ENCODE data around the gene MAVS. TPM values are rescaled to one million over a fixed set of nuclear protein-coding genes. Genes with fewer than 3 reads are reported as not detected.
A peak's percentile ranks its signal among the peaks of the same experiment; 100 is the strongest.
"Not testable (repeated sequence)": the region's sequence is repeated elsewhere in the genome, so short reads cannot be mapped to it uniquely, and the experiment has no call there.

MAVS gene
- total RNA-seq, 2 experiments from 2014 or later, result 29.7 TPM

- no peak overlapping the region for H3K27ac Mint-ChIP-seq
- H3K4me1 Mint-ChIP-seq (ENCODE audit: low read depth), result peaks cover 13% of the 10 kb centered on the region
Measured at GRCh38 chr20:3871550-3872265, 25.1 kb downstream of the MAVS start.

GRCh38 chr20:3873507-3873906, 26.9 kb downstream of the MAVS start:
- H3K9me3 Mint-ChIP-seq (ENCODE audit: insufficient read depth), result no peaks in the 10 kb centered on the region
- ChIA-PET CTCF (no interaction called here), POLR2A (no interaction called here)
- peaks cover 45% of the 10 kb centered on the region for H3K36me3 Mint-ChIP-seq (ENCODE audit: low read depth)
- DNase-seq (no peak), ATAC-seq (no peak)
- no peaks in the 10 kb centered on the region for H3K27me3 Mint-ChIP-seq (ENCODE audit: low read depth)
- H3K4me1 Mint-ChIP-seq (ENCODE audit: low read depth), result peaks cover 15% of the 10 kb centered on the region
- H3K27ac Mint-ChIP-seq, result no peak overlapping the region
- H3K4me3 Mint-ChIP-seq, result no peak overlapping the region

More at GRCh38 chr20:3871550-3872265, 25.1 kb downstream of the MAVS start:
- no peaks in the 10 kb centered on the region for H3K9me3 Mint-ChIP-seq (ENCODE audit: insufficient read depth)
- H3K27me3 Mint-ChIP-seq (ENCODE audit: low read depth), result no peaks in the 10 kb centered on the region
- no peak for DNase-seq
- H3K36me3 Mint-ChIP-seq (ENCODE audit: low read depth), result peaks cover 52% of the 10 kb centered on the region
- ChIA-PET CTCF (interaction anchor here (1.3 kb wide), 1 partner anchor 16 kb away, joined by 3 read pairs; no protein-coding TSS in a partner anchor), POLR2A (interaction anchor here (0.6 kb wide), 1 partner anchor 822 kb away, joined by 8 read pairs; no protein-coding TSS in a partner anchor)
- no peak overlapping the region for H3K4me3 Mint-ChIP-seq
- no peak for ATAC-seq

- Mint-ChIP-seq H3K27me3 (ENCODE audit: low read depth) (no peaks in the 10 kb centered on the region), H3K36me3 (ENCODE audit: low read depth) (peaks cover 49% of the 10 kb centered on the region), H3K27ac (peak overlapping the region; percentile 27), H3K9me3 (ENCODE audit: insufficient read depth) (no peaks in the 10 kb centered on the region), H3K4me3 (no peak overlapping the region), H3K4me1 (ENCODE audit: low read depth) (peaks cover 15% of the 10 kb centered on the region)
- ChIA-PET POLR2A (no interaction called here), CTCF (no interaction called here)
- DNase-seq, result no peak
- no peak for ATAC-seq
Measured at GRCh38 chr20:3874194-3874844, 27.7 kb downstream of the MAVS start.

GRCh38 chr20:3875378-3875974, 28.8 kb downstream of the MAVS start:
- no peak for ATAC-seq
- H3K36me3 Mint-ChIP-seq (ENCODE audit: low read depth), result peaks cover 45% of the 10 kb centered on the region
- CTCF ChIA-PET, result interaction anchor here (1.1 to 1.7 kb wide), 3 partner anchors 55 to 165 kb away, joined by 3 read pairs; partner anchors contain the start of gene CENPB
- POLR2A ChIA-PET, result interaction anchor here (0.6 kb wide), 1 partner anchor 76 kb away, joined by 3 read pairs; no protein-coding TSS in a partner anchor
- H3K4me3 Mint-ChIP-seq, result no peak overlapping the region
- H3K4me1 Mint-ChIP-seq (ENCODE audit: low read depth), result peaks cover 15% of the 10 kb centered on the region
- H3K9me3 Mint-ChIP-seq (ENCODE audit: insufficient read depth), result no peaks in the 10 kb centered on the region
- no peaks in the 10 kb centered on the region for H3K27me3 Mint-ChIP-seq (ENCODE audit: low read depth)
- H3K27ac Mint-ChIP-seq, result no peak overlapping the region
- no peak for DNase-seq

GRCh38 chr20:3876000-3876399, 29.4 kb downstream of the MAVS start:
- H3K27me3 Mint-ChIP-seq (ENCODE audit: low read depth), result no peaks in the 10 kb centered on the region
- peaks cover 42% of the 10 kb centered on the region for H3K36me3 Mint-ChIP-seq (ENCODE audit: low read depth)
- POLR2A ChIA-PET, result interaction anchor here (0.6 to 0.8 kb wide), 2 partner anchors 10 to 76 kb away, joined by 3 to 4 read pairs; no protein-coding TSS in a partner anchor
- no peak overlapping the region for H3K27ac Mint-ChIP-seq
- ATAC-seq, result no peak
- no peak for DNase-seq
- CTCF ChIA-PET, result interaction anchor here (1.1 to 1.7 kb wide), 3 partner anchors 55 to 165 kb away, joined by 3 read pairs; partner anchors contain the start of gene CENPB
- peaks cover 15% of the 10 kb centered on the region for H3K4me1 Mint-ChIP-seq (ENCODE audit: low read depth)
- H3K4me3 Mint-ChIP-seq, result no peak overlapping the region
- H3K9me3 Mint-ChIP-seq (ENCODE audit: insufficient read depth), result no peaks in the 10 kb centered on the region

GRCh38 chr20:3876676-3877075, 30.0 kb downstream of the MAVS start:
- H3K9me3 Mint-ChIP-seq (ENCODE audit: insufficient read depth), result no peaks in the 10 kb centered on the region
- POLR2A ChIA-PET, result interaction anchor here (0.8 to 0.9 kb wide), 2 partner anchors 9 to 12 kb away, joined by 4 read pairs; no protein-coding TSS in a partner anchor
- peaks cover 15% of the 10 kb centered on the region for H3K4me1 Mint-ChIP-seq (ENCODE audit: low read depth)
- no peak overlapping the region for H3K27ac Mint-ChIP-seq
- CTCF ChIA-PET, result interaction anchor here (1.4 to 1.7 kb wide), 2 partner anchors 56 to 166 kb away, joined by 3 read pairs; no protein-coding TSS in a partner anchor
- peaks cover 43% of the 10 kb centered on the region for H3K36me3 Mint-ChIP-seq (ENCODE audit: low read depth)
- no peaks in the 10 kb centered on the region for H3K27me3 Mint-ChIP-seq (ENCODE audit: low read depth)
- DNase-seq, result no peak
- no peak overlapping the region for H3K4me3 Mint-ChIP-seq
- ATAC-seq, result no peak

GRCh38 chr20:3878921-3879274, 32.3 kb downstream of the MAVS start:
- ATAC-seq; H3K27me3 Mint-ChIP-seq (ENCODE audit: low read depth); H3K27ac Mint-ChIP-seq; H3K9me3 Mint-ChIP-seq (ENCODE audit: insufficient read depth); CTCF ChIA-PET; H3K4me3 Mint-ChIP-seq; DNase-seq: not testable (repeated sequence)
- Mint-ChIP-seq H3K4me1 (ENCODE audit: low read depth) (peaks cover 15% of the 10 kb centered on the region), H3K36me3 (ENCODE audit: low read depth) (peaks cover 25% of the 10 kb centered on the region)
- POLR2A ChIA-PET, result interaction anchor here (1.5 kb wide), 1 partner anchor 17 kb away, joined by 3 read pairs; no protein-coding TSS in a partner anchor

- ATAC-seq, result no peak
- POLR2A ChIA-PET, result interaction anchor here (0.9 kb wide), 1 partner anchor 10 kb away, joined by 4 read pairs; no protein-coding TSS in a partner anchor
- Mint-ChIP-seq H3K9me3 (ENCODE audit: insufficient read depth) (no peaks in the 10 kb centered on the region), H3K27ac (no peak overlapping the region), H3K4me1 (ENCODE audit: low read depth) (peaks cover 20% of the 10 kb centered on the region), H3K27me3 (ENCODE audit: low read depth) (no peaks in the 10 kb centered on the region), H3K4me3 (no peak overlapping the region), H3K36me3 (ENCODE audit: low read depth) (peaks cover 34% of the 10 kb centered on the region)
- no peak for DNase-seq
- CTCF ChIA-PET, result interaction anchor here (1.3 to 1.6 kb wide), 2 partner anchors 98 to 199 kb away, joined by 3 to 4 read pairs; no protein-coding TSS in a partner anchor
Measured at GRCh38 chr20:3885715-3886114, 39.1 kb downstream of the MAVS start.

- POLR2A ChIA-PET, result interaction anchor here (0.6 to 1.1 kb wide), 2 partner anchors 72 to 197 kb away, joined by 3 read pairs; no protein-coding TSS in a partner anchor
- DNase-seq (no peak), ATAC-seq (no peak)
- Mint-ChIP-seq H3K4me3 (peak overlapping the region; percentile 99), H3K27ac (peak overlapping the region; percentile 94), H3K27me3 (ENCODE audit: low read depth) (no peaks in the 10 kb centered on the region), H3K4me1 (ENCODE audit: low read depth) (peaks cover 40% of the 10 kb centered on the region), H3K36me3 (ENCODE audit: low read depth) (peaks cover 53% of the 10 kb centered on the region), H3K9me3 (ENCODE audit: insufficient read depth) (no peaks in the 10 kb centered on the region)
- CTCF ChIA-PET, result interaction anchor here (0.7 to 1.2 kb wide), 2 partner anchors 16 to 33 kb away, joined by 3 to 4 read pairs; no protein-coding TSS in a partner anchor
Measured at GRCh38 chr20:3887876-3888620, 41.4 kb downstream of the MAVS start.

- ChIA-PET POLR2A (interaction anchor here (0.6 kb wide), 1 partner anchor 71 kb away, joined by 3 read pairs; no protein-coding TSS in a partner anchor), CTCF (no interaction called here)
- H3K27ac Mint-ChIP-seq, result peak within 1 kb of the TSS; percentile 97
- H3K9me3 Mint-ChIP-seq (ENCODE audit: insufficient read depth), result no peaks in the 10 kb centered on the region
- ATAC-seq (peak; percentile 98), DNase-seq (peak; percentile 99)
- no peaks in the 10 kb centered on the region for H3K27me3 Mint-ChIP-seq (ENCODE audit: low read depth)
- H3K4me3 Mint-ChIP-seq, result peak within 1 kb of the TSS; percentile 99
- H3K4me1 Mint-ChIP-seq (ENCODE audit: low read depth), result peaks cover 48% of the 10 kb centered on the region
- peaks cover 59% of the 10 kb centered on the region for H3K36me3 Mint-ChIP-seq (ENCODE audit: low read depth)
Measured at GRCh38 chr20:3888622-3889488, 42.2 kb downstream of the MAVS start, which contains the start of gene PANK2. Gene PANK2, plus strand, starts transcription at chr20:3889387.
